Activated CD8-positive, alpha-beta memory T cell treated with anti-CD3 and anti-CD28 coated beads, Interleukin-2, amount 50 U/mL, for 48 hours (primary cell): ENCODE measurements around the gene RNF114.
"Not testable (repeated sequence)": the region's sequence is repeated elsewhere in the genome, so short reads cannot be mapped to it uniquely, and the experiment has no call there.

Experiments
- DNase-seq: peaks from one replicate; pipeline ENCODE4 v3.0.0-alpha.2; 2020

The RNF114 gene

GRCh38 chr20:49987015-49987867 is 51.0 kb downstream of the RNF114 start:
- no peak for DNase-seq

- DNase-seq: no peak
Measured at GRCh38 chr20:49987868-49988690, 51.9 kb downstream of the RNF114 start.

DNA sequence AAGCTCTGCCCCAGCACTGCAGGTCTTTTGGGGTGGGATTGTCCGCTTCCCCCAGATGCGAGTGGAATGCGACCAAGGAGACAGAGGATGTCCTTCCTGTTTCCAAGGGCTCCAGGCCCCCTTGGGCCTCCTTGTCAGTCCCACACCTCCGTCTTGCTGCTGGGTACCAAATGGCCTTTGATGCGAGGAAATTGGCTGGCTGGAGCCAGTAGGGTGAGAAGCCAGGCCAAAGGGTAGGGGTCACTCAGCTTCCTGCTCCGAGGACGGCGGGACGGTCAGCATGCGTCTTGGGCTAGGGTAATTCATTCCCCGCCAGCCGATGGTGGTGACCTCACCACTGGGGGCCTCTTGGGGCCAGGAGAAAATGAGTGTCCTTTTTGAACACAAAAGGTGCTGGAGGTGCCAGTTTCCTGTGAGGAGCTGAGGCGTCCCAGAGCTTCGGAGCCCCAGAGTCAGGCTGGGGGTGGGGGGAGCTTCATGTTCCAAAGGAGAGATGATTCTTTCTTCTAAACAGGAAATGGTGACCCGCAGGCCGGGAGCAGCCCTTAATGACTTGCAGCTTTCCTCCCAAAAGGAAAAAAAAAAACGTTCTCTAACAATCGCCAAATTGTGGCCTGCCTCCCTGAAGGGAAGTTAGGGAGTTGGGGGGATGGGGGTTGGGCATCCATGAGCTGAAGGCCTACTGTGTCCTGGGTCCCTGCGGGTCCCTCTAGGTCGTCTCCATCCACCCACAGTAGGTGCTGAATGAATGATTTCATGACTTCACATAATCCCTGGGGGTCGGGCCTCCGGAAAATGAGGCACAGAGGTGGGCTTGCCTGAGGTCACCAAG is 53.3 kb downstream of the RNF114 start:
- DNase-seq: no peak

GRCh38 chr20:49990271-49990720 is 54.1 kb downstream of the RNF114 start:
- DNase-seq: no peak

- no peak for DNase-seq
Measured at GRCh38 chr20:49993301-49993751, 57.1 kb downstream of the RNF114 start.

DNA sequence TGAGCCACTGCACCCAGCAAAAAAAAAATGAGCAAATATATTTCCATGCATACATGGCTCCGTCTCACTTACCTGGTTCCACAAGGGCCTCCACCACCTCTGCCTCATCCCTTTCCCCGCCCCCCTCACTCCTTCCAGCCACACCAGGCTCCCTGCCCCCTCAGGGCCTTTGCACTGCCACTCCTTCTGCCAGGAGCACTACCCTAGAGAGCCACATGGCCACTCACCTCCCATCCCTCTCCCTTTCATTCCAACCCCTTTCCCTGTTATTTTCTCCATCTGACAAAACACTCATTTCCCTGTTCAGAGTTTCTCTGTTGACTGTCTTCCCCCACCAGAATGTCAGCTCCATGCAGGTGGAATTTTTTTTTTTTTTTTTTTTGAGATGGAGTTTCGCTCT is 59.4 kb downstream of the RNF114 start:
- DNase-seq: no peak

DNA sequence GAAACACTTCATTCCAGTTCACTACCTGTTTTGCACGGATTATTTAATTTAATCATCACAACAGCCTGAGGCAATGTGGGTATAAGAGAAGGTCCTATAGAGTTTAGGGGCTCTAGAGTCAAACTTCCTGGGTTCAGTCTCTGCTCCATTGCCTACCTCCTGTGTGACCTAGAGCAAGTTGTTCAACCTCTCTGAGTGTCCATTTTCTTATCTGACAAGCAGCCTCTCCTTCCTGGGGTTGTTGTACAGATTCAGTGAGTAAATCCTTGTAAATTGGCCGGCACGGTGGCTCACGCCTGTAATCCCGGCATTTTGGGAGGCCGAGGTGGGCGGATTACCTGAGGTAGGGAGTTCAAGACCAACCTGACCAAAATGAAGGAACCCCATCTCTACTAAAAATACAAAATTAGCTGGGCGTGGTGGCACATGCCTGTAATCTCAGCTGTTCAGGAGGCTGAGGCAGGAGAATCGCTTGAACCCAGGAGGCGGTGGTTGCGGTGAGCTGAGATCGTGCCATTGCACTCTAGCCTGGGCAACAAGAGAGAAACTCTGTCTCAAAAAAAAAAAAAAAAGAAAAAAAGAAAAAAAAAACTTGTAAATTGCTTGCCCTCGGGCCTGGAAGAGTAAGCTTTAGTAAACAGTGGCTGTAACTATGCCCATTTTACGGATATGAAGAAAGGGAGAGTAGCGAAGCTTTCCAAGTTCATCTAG is 62.4 kb downstream of the RNF114 start:
- not testable (repeated sequence) for DNase-seq

DNA sequence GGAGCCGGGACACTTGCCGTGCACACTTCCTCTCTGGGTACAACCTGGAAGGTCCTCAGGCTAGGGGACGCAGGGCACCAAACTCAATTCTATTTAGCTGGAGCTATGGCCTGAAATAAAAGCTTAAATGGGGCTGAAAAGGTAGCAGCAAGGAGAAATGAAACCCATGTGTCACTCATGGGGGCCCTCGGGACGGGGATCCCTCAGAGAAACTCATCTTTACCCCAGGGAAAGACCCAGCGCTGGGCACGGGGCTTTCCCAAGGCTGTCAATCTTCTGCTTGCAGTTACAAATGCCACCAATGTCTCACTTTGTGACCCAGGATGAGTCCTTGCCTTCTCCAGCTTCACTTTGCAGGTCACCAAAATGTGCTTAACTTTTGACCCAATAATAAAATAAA is 63.1 kb downstream of the RNF114 start:
- peak; percentile 72 for DNase-seq

DNA sequence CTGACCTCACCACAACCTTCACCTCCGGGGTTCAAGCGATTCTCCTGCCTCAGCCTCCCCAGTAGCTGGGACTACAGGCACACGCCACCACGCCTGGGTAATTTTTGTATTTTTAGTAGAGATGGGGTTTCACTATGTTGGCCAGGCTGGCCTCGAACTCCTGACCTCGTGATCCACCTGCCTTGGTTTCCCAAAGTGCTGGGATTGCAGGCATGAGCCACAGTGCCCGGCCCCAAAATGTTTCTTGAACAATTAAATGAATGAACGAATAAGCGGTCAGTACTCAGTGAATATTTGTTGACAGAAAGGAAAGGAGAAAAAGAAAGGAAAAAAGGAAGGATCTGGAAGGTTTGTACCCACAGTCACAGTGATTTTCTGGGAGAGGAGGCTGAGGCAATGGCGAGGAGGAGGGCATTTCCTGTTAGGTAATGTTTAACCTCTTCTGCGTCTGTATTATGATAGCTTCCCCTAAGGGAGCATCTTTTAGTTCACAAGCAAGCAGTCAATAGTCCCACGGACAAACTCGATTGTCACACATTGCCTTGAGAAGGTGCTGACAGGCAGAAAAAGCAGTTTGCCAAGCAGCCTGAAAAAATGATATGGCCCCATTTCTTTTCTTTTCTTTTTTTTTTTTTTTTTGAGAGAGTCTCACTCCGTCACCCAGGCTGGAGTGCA is 64.5 kb downstream of the RNF114 start:
- not testable (repeated sequence) for DNase-seq

GRCh38 chr20:50001784-50002311 is 65.7 kb downstream of the RNF114 start:
- DNase-seq: no peak

GRCh38 chr20:50003253-50003656 is 67.1 kb downstream of the RNF114 start:
- DNase-seq: no peak
